Fibroblast of lung (primary cell): ENCODE data around the gene KLB. TPM values are rescaled to one million over a fixed set of nuclear protein-coding genes. Genes with fewer than 3 reads are reported as not detected.
A peak's percentile ranks its signal among the peaks of the same experiment; 100 is the strongest.
"Not testable (repeated sequence)": the region's sequence is repeated elsewhere in the genome, so short reads cannot be mapped to it uniquely, and the experiment has no call there.

Source experiments
- DNase-seq, 2 donors: peaks; one replicate each; pipeline versions ENCODE4 v3.0.0 to v3.0.0-alpha.2; 2010; ENCODE audit warnings: low read depth in 2 of 2
- H2AFZ ChIP-seq: 2 replicates; pipeline ENCODE4 v1.5.1; 2012; ENCODE audit warnings: low read length, control low read depth, inconsistent platforms
- H3K27ac ChIP-seq: 2 replicates; pipeline ENCODE4 v1.5.1; 2011; ENCODE audit warnings: low read length, control low read depth; ENCODE audit not compliant: insufficient read depth
- H3K27me3 ChIP-seq: 2 replicates; pipeline ENCODE4 v1.5.1; 2011; ENCODE audit warnings: mild to moderate bottlenecking, low read length; ENCODE audit not compliant: control insufficient read depth, insufficient read depth
- H3K36me3 ChIP-seq: 2 replicates; pipeline ENCODE4 v1.5.1; 2011; ENCODE audit warnings: low read length; ENCODE audit not compliant: control insufficient read depth, insufficient read depth
- H3K4me1 ChIP-seq: 2 replicates; pipeline ENCODE4 v1.5.1; 2011; ENCODE audit warnings: low read length; ENCODE audit not compliant: control insufficient read depth, insufficient read depth; ENCODE audit errors: extremely low read depth
- H3K4me2 ChIP-seq: 2 replicates; pipeline ENCODE4 v1.5.1; 2011; ENCODE audit warnings: low read length, control low read depth; ENCODE audit not compliant: insufficient read depth; ENCODE audit errors: extremely low read depth
- H3K4me3 ChIP-seq, 4 experiments: fragments of 200-600 bp in 1 of 4; sonication (generic) in 1 of 4; replicated peaks in 1 of 4; 2 replicates each; pipeline ENCODE4 v1.5.1; 2011 to 2016; ENCODE audit warnings: low read length in 4 of 4, low read depth in 3 of 4, mild to moderate bottlenecking in 3 of 4, control low read depth in 2 of 4, inconsistent platforms in 1 of 4, mixed read lengths in 1 of 4; ENCODE audit not compliant: insufficient read depth in 1 of 4; ENCODE audit errors: control extremely low read depth in 1 of 4
- H3K79me2 ChIP-seq: 2 replicates; pipeline ENCODE4 v1.5.1; 2012; ENCODE audit warnings: mild to moderate bottlenecking, low read length, inconsistent platforms; ENCODE audit not compliant: control insufficient read depth, insufficient read depth
- H3K9ac ChIP-seq: 2 replicates; pipeline ENCODE4 v1.5.1; 2011; ENCODE audit warnings: mild to moderate bottlenecking, low read length, control low read depth; ENCODE audit not compliant: insufficient read depth
- H3K9me3 ChIP-seq: 2 replicates; pipeline ENCODE4 v1.5.1; 2012; ENCODE audit warnings: low read depth, low read length; ENCODE audit not compliant: control insufficient read depth, insufficient read depth
- H4K20me1 ChIP-seq: 2 replicates; pipeline ENCODE4 v1.5.1; 2011; ENCODE audit warnings: low read length; ENCODE audit not compliant: control insufficient read depth, insufficient read depth; ENCODE audit errors: extremely low read depth
- EZH2 ChIP-seq: IDR thresholded peaks from 2 replicates; pipeline ENCODE4 v1.5.1; 2012; ENCODE audit warnings: low read length, control low read depth, mild to moderate bottlenecking; ENCODE audit errors: missing control alignments
- polyA plus RNA-seq, 2 donors: library from polyadenylated mRNA; depleted of rRNA in 1 of 2; stranded (reverse) in 1 of 2; unstranded in 1 of 2; fragments of >200 nt; gene quantifications; 2 replicates each; pipeline ENCODE4 v1.2.1, GENCODE V29; 2011 to 2012; ENCODE audit warnings: missing spikeins in 1 of 2
- total RNA-seq: library from RNA; depleted of rRNA; stranded (reverse); fragments of >200 nt; gene quantifications from 2 replicates; pipeline ENCODE4 v1.2.1, GENCODE V29; 2014
- TF ChIP-seq, protein P1 (sequence below), 2 donors: IDR thresholded peaks in 1 of 2; conservative IDR thresholded peaks in 1 of 2; 1 replicate in 1 of 2; 2 replicates in 1 of 2; pipeline ENCODE4 v1.5.1; 2011 to 2012; ENCODE audit warnings: low read length in 2 of 2, control low read depth in 1 of 2, inconsistent platforms in 1 of 2, low read depth in 1 of 2, mild to moderate bottlenecking in 1 of 2

Gene KLB
- total and polyA plus RNA-seq, 2 donors (not counting 1 experiment from before 2014, with no cell fraction given): not detected

DNA sequence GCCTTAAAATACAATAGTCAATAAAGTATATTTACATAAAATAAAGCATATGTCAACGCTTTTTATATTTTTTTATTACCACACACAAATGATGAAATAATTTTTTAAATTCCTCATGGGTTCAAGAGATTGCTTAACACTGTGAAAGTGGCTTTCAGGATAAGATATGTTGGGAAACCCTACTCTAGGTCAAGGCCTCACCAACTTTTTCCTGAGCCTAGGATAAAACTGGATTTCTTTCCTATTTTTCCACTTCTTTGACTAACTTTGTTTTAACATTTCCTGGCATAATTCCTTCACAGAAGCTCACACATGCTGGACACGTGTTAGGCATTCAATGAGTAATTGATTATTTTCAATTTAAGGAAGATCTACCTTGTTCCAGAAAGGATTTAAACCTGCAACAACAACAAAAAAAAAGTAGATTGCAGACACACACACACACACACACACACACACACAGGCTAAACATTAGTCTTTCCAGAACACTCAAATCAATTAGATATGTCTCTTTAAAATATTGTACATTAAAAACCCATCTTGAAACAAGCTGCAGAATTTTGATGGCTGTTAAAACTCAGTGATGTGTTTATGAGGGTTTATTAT, 9.1 kb downstream of the KLB start:
- Histone ChIP-seq H3K9ac (no peak overlapping the region), H2AFZ (no peak overlapping the region), H3K4me3 (no peak overlapping the region), H3K27ac (no peak overlapping the region), H3K36me3 (no peaks in the 10 kb centered on the region), H3K4me2 (no peak overlapping the region), H3K4me1 (no peaks in the 10 kb centered on the region), H3K79me2 (no peaks in the 10 kb centered on the region), H3K27me3 (no peaks in the 10 kb centered on the region), H3K9me3 (no peaks in the 10 kb centered on the region), H4K20me1 (no peaks in the 10 kb centered on the region)
- peak in 1 of 2 donors; percentile 31 for DNase-seq
- no peak for TF ChIP-seq EZH2
- TF ChIP-seq, protein P1, sequence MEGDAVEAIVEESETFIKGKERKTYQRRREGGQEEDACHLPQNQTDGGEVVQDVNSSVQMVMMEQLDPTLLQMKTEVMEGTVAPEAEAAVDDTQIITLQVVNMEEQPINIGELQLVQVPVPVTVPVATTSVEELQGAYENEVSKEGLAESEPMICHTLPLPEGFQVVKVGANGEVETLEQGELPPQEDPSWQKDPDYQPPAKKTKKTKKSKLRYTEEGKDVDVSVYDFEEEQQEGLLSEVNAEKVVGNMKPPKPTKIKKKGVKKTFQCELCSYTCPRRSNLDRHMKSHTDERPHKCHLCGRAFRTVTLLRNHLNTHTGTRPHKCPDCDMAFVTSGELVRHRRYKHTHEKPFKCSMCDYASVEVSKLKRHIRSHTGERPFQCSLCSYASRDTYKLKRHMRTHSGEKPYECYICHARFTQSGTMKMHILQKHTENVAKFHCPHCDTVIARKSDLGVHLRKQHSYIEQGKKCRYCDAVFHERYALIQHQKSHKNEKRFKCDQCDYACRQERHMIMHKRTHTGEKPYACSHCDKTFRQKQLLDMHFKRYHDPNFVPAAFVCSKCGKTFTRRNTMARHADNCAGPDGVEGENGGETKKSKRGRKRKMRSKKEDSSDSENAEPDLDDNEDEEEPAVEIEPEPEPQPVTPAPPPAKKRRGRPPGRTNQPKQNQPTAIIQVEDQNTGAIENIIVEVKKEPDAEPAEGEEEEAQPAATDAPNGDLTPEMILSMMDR (conservative IDR thresholded peaks at IDR 0.05 in 1 of 2, IDR thresholded peaks at IDR 0.05 in 1 of 2; ENCODE audit: low read depth in 1 of 2, low read length in 2 of 2): no peak

DNA sequence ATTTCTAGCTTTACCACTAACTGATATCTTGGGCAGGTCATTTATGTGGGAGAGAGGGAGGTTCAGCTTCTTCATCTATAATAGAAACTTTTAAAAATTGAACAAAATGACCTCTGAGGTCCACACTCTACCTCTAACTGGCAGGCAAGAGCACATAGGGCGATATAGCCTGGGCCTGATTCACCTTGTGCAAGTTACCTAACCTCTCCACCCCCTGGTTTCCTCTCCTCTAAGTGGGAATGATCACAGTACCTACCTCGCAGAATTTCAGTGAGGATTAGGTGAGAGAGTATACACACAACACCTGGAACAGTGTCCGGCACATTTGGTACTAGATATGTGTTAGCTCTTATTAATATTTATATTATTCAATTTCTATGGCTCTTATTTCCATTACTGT, 15.5 kb downstream of the KLB start:
- no peak overlapping the region for H3K4me2 ChIP-seq
- no peak overlapping the region for H3K9ac ChIP-seq
- H3K27me3 ChIP-seq: no peaks in the 10 kb centered on the region
- no peaks in the 10 kb centered on the region for H3K4me1 ChIP-seq
- H3K27ac ChIP-seq: no peak overlapping the region
- H3K9me3 ChIP-seq: no peaks in the 10 kb centered on the region
- H3K4me3 ChIP-seq: no peak overlapping the region
- no peaks in the 10 kb centered on the region for H3K79me2 ChIP-seq
- no peaks in the 10 kb centered on the region for H4K20me1 ChIP-seq
- no peak for DNase-seq
- H3K36me3 ChIP-seq: no peaks in the 10 kb centered on the region
- TF ChIP-seq, protein P1 (conservative IDR thresholded peaks at IDR 0.05 in 1 of 2, IDR thresholded peaks at IDR 0.05 in 1 of 2; ENCODE audit: low read depth in 1 of 2, low read length in 2 of 2): no peak
- no peak for TF ChIP-seq EZH2
- H2AFZ ChIP-seq: no peak overlapping the region

DNA sequence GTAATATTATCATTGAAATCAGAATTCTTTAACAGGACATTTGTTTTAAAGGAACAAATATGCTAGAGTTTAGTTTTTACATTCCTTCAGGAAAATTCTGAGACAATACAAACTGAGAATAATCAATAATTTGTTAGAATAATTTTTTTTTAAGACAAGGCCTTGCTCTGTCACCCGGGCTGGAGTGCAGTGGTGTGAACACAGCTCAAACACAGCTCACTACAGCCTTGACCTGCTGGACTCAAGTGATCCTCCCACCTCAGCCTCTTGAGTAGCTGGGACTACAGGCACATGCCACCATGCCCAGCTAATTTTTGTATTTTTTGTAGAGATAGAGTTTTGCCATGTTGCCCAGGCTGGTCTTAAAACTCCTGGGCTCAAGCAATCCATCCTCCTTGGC, 18.6 kb downstream of the KLB start:
- not testable (repeated sequence) for H3K9ac ChIP-seq, H3K9me3 ChIP-seq, H3K79me2 ChIP-seq, H3K4me1 ChIP-seq, H3K4me3 ChIP-seq, H2AFZ ChIP-seq, DNase-seq, H3K27me3 ChIP-seq, H3K36me3 ChIP-seq, H3K4me2 ChIP-seq, H3K27ac ChIP-seq, H4K20me1 ChIP-seq
